Measurements from ENCODE around the gene PSTPIP1.

Gene PSTPIP1

DNA sequence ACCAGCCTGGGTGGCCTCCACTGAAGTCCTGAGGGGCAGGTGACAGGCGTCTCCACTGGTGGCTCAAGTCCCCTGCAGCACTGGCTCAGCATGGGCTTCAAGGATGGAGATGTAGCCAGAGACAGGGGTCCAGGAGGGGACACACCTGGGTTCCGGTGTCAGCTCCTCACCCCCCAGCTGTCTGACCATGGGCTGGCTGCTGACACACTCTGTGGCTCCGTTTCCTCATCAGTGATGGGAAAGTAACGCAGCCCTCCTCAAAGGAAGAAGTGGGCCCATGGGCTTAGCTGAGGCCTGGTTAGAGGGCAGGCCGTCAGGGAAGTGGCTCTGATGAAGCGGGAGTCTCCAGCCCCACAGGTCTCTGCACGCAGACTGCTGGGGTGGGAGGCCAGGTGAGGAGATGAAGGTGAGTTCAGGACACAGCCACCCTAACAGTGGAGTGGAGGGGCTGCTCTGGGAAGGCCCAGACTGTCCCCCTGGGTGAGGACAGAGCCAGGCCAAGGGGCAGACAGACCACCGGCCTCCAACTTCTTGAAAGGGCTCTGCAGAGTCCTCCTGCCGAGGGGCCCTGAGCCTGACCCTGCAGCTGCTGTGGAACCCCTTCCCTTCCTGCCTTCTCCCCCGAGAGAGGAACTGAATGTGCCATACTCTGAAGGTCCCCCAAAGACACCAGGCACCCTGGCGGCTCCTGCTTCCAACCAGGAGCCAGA, 24.0 kb downstream of the PSTPIP1 start:
- no peak for DNase-seq (ENCODE audit: low read depth, low spot score)

DNA sequence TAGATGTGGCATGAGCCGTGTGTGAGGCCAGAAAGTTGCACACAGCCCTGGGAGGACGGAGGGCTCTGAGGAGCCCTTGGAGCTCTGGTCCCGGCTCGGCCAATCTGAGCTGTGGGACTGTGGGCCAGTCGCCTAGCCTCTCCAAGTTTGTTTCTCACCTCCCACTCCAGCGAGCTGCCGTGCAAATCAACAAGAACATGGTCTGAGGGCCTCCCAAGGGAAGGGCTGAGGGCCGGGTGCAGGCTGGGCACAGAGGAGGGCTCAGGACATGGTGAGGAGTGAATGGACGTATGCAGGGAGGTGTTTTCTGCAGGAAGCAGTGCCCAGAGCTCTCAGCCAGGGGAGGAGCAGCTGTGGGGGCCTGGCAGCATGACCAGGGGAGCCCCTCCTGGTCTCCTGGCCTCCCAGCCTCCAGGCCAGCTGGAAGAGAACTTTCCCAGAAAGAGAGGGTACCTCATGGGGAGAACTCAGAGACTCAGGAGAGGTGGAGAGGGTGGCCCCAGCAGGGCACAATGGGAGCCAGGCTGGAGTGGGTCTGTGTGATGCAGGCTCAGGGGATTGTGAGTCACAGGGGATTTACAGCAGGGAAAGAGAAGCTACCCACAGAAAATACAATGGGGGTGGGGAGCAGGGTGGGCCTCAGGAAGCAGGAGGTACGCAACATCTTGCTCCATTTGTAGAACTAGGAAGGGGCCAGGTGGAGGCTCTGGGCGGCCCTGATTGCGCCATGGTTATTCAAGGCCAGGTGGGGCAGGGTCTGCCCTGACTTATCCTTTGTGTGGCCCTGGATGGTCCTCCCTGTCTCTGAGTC, 24.8 kb downstream of the PSTPIP1 start:
- no peak for DNase-seq (ENCODE audit: low read depth, low spot score)

DNA sequence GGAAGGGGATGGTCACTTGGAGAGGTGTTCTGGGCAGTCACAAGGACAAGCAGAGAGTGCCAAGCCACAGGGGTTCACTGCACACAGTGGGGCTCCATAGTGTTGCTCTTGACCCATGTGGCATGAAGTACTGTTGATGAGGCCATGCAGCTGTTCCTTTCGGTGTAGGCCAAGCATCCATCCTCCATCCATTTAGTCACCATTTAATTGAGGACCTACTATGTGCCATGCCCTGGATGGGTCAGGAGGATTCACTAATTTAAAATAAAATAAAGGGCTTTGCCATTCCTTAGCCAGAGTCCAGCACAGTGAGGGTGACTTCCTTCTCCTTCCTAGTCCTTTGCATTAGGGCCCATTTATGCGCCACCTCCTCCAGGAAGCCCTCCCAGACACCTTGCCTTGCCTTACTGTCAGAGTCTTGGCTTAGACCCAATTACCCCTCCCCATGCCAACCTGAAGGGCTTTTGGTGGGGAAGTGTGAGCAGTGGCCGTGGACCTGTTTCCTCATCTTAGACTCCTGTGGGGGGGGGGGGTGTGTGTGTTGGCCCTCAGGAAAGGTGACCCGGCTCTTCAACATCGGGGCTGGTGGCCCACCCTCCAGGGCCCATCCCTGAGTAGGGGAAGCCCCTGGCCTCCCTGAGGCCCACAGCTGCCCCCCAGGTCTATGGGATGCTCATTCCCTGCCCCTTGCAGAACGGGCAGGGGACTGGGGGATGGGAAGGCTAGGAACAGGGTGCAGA, 25.6 kb downstream of the PSTPIP1 start:
- no peak for DNase-seq (ENCODE audit: low read depth, low spot score)

DNA sequence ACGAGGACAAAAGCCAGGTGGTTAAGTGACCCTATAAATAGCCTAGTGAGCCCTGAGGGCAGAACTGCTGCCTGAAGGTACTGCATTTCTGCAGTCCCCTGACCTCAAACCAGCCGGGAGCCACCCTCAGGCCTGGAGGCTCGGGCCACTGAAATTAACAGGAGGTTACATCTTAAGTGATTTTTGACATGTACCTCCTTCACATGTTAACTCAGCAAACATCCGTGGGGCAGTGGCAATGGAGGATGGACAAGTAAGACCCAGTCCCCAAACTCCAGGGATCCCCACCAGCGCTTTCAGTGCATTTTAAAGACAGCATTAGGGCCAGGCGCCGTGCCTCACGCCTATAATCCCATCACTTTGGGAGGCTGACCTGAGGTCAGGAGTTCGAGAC, 26.2 kb downstream of the PSTPIP1 start:
- DNase-seq (ENCODE audit: low read depth, low spot score) = no peak

DNA sequence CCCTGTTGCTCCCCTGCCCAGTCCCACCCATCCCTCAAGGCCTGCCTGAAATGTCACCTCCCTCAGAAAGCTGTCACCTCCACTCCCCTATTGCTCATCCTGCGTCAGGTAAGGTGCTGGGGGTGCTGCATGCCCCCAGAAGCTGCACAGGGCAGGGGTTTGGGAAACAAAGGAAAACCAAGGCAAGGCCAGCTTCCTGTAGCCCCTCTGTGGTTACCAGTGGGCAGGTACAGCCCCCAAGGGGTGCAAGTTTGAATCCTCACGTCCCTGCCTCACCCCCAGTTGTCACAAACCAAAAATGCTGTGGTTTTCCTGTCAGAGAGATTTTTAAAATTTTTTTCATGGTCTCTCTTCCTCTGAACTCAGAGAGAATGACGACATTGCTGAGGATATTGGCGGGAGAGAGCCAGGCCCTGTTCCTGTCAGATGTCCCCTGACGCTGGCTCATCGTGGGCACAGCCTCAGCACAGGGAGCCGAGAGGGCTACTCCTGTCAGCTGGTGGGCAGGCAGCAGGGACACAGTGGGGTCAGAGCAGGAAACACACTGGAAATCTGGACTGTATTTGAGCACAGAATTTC, 27.0 kb downstream of the PSTPIP1 start:
- no peak for DNase-seq (ENCODE audit: low read depth, low spot score)

DNA sequence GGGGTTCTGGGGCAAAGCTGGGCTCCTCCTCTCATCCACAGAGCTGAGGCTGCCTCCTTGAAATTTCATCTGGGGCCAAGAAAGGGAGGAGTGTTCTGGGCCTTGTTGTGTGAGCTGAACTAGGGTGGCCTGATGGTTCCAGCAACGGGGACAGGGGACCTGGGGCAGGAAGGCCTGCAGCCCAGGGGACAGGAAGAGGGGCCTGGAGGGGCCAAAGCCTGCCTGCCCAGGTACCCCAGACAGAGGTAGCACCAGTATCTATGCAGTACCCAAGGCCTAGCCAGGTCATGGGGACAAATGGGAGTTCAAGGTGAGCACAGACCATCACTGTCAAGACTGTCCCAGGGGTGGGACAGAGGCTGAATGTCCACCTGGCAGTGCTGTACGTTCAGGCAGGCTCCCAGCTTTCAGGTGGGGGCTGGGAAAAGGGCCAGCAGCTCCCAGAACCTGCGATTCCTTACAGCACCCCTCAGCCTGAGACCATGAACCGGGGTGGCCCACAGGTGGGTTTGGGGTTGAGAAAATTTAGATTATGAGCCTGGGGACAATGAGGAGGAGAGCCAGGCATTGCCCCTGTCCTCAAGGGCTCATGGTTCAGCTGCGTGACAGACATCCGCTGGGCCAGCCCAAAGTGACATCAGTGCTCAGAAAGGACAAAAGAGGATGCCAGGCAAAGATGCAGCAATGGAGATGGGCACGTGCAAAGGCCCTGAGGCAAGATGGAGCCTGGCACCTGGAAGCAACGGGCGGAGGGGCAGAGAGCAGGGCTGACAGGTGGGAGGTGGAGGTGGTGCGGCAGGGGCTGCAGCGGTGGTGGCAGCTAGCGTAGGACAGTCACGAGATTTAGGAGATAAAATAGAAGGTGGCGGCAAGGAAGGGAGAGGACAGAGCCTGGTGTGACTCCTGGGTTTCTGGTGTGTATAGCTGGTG, 28.0 kb downstream of the PSTPIP1 start:
- no peak for DNase-seq (ENCODE audit: low read depth, low spot score)

DNA sequence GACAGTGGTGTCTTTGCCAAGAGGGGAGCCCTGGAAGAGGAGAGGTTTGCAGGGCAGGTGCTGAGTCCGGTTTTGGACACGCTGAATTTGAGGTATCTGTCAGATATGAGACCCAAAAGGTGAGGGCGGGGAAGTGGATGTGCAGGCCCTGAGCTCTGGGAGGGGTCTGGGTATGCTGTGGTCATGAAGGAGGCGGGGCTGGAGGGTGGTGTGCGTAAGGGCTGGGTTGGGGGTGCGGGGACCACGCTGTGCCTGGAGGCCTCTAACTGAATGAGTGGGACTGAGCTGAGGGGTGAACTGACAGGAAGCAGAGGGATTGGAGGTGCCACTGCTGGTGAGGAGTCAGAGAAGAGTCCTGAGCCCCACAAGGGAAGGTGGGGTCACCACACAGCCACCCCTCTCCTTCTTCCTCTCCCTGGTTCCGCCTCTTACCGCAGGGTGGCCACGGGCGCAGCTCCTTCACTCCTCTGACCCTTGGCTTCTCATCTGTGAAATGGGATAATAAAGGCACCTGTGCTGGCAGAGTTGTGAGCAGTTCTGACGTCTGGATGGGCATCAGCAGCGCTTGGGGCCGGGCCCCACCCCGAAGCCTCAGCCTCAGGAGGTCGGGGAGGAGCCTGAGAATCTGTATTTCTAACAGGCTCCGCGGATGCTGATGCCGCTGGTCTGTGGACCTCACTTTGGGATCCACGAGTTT, 28.8 kb downstream of the PSTPIP1 start:
- DNase-seq (ENCODE audit: low read depth, low spot score) = no peak

DNA sequence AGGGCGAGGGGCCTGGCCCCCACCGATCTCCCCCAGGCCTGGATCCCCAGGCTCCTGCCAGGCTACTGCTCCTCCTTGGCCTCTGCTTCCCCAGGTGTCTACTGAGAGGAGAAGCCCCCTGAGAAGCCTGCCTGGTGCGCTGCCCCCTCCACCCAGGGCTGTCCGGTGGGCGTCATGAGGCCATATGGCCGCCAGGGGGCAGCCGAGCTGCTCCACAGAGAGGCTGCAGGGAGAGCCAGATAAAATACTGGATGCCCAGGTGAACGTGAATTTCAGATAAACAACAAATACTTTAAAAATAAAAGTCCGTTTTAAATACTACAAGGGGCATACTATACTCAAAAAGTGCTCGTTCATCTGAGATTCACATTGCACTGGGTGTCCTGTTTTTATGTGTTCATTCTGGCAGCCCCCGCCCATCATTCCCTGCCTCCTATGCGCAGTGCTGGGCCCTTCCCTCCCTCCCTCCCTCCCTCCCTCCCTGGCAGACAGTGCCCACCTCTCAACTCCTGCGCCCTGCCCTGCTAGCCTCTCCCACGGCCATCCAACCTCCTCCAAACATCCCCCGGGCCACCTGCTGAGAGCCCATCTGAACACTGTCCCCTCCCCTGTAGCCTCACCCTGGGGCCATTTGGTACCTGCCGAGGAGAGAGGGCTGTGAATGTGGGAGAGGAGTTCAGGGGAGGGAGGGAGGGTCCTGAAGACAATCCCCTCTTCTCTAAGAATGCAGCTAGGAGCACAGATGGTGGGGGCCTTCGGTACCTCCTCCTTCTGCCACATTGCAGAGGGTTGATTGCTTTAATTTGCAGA, 29.6 kb downstream of the PSTPIP1 start:
- DNase-seq (ENCODE audit: low read depth, low spot score) = peak; percentile 50

DNA sequence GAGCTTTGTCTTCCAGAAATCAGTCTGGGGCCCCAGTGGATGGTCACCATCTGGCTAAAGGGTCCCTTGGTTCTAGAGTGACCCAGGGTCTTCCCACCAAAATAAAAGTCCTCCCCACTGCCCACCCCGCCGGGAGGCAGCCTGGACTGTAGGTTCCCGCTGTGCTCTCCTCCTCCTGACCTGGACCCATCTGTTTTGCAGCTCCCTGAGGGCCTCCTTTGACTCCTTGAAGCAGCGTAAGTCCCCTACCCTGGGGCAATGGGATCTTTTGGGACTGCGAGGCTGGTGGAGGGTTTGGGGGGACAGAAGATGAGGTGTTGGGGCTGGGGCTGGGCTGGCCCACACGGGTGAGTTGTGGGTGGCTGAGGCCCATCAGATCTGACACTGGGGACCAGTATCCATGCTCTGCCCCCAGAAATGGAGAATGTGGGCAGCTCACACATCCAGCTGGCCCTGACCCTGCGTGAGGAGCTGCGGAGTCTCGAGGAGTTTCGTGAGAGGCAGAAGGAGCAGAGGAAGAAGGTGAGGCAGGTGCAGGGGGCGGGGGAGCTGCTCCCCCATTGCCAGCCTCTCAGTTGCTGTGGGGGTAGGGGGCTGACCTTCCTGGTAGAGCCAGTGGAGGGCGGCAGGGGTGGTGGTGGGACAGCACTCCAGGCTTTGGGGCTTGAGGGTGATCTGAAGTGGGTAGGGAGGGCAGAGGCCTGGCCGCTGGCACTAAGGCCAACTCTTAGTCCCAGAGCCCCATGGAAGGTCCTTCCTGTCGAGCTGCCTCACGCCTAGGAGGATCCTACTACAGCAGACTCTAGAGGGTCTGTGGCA, 30.4 kb downstream of the PSTPIP1 start:
- no peak for DNase-seq (ENCODE audit: low read depth, low spot score)

DNA sequence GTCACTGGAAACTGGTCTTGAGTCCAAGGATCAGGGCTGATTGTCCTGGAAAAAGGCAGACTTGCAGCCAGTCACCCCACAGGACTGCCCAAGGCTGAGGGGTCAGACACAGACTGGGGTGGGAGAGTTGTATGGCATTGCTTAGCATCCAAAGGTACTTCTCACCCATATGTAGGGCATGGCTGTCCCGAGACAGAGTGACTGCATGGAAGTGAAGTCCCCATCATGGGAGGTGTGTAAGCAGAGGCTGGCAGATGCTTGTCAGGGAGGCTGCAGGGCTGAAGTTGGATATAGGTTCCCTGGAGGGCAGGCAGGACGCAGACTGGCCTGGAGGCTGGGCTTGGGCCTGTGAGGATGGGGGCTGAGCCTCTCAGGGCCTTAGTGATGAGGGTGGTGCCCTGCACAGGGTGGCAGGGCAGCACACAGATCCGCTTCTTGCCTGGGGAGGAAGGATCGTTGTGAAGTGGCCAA, 31.1 kb downstream of the PSTPIP1 start:
- DNase-seq (ENCODE audit: low read depth, low spot score) = no peak

DNA sequence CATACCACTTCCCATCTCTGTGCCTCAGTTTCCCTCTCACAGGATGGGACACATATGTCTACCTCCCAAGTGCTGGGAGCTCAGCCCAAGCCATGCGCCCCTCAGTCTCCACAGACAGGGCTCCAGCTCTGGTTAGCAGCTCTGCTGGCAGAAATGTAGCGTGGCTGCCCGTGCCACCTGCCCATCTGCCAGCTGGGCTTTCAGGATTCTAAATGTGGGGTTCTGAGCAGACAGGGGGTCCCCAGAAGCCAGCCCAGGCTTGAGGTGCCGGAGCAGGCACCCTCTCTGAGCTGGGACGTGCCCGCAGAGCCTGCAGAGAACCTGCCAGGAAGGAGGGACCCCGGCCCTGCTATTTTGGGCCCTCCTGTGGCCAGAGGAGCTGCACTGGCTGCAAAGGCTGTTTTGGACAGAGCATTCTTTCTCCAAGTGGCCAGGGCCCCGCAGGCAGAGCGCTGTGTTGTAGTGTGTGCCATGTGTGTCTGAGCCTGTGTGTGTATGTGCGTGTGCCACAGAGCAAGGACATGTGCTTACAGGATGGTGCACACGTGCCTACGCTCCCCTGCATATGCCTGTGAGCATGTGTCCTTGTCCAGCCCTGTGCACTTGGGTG, 31.7 kb downstream of the PSTPIP1 start:
- DNase-seq (ENCODE audit: low read depth, low spot score) = no peak

DNA sequence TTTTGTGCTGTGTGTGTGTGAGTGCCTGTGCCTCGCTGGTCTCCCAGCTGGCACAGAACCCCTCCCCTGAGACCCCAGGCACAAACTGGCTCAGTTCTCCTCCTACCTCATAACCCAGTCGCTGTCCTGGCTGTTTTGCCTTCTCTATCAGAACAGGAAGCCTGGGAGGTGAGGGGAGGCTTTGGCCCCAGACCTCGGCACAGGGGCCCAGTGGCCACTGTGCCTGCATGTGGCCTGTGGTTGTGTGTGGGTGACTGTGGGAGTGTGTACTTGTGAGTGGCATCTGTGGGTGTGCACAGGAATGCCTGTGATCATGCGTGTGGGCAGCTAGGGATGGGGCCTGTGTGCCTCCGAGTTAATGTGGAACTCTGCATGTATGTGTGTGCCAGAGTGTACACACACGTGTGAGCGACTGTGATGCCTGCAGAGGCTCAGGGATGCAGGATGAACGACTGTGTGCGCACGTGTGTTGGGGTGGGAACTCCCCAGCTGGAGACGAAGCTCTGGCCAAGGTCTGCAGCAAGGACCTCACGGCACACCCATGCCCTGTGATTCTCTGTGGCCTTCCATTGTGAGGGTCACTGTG, 32.3 kb downstream of the PSTPIP1 start:
- DNase-seq (ENCODE audit: low read depth, low spot score) = no peak

DNA sequence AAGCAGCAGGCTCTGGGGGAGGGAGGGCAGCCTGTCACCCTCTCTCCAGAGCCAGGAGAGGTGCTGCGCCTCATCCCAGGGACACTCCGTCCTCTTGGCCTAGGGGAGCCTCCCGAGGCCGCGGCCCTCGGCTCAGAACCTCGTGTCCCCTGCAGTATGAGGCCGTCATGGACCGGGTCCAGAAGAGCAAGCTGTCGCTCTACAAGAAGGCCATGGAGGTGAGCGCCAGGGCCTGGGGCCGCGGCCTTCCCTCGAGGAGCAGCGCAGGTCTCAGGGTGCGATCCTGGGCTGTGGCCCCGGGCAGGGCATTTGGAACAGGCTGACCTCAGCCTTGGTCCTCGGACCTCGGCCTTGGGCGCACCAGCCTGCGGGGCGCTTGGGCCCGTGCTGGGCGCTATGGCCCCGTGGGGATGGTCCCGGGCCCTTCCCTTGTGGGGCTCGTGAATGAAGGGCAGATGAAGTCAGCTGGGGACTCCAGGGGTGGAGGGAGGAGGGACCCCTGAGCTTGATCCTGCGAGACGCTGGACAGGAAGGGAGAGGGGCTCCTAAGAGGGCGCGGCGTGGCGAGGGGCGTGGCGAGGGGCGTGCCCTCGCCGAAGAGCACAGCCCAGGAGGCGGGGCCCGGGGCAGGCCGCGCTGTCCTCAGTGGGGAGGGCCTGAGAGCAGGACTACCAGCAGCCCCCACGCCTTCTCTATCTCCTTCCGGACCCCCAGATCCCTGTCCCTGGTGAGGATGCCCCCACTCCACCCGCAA, 32.9 kb downstream of the PSTPIP1 start:
- no peak for DNase-seq (ENCODE audit: low read depth, low spot score)

DNA sequence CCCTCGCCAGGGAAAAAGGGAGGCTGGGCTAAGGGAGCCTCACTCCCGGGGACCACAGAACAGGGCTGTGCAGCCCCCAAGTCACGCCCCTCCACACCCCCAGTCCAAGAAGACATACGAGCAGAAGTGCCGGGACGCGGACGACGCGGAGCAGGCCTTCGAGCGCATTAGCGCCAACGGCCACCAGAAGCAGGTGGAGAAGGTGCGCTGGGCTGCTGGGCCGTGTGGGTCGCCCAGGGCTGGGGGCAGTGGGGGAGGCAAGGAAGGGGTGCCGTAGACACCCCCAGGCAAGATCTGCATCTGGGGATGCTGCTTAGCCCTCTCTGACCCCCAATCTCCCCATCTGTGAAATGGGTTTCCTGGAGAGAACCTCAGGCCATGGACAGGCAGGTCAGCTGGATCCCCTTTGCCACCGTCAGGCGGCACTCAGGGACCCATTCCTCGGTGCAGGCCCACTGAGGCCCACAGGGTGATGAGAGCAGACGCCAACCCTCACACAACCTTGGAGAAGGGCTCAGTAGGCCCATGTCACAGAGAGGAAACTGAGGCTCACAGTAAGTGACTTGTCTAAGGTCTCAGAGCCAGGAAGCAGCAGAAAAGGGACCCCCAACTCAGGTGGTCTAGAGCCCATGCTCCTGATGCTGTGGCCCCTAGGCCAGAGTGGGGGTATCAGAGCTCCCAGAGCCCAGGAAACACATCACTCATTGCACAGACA, 33.7 kb downstream of the PSTPIP1 start:
- DNase-seq (ENCODE audit: low read depth, low spot score) = no peak

DNA sequence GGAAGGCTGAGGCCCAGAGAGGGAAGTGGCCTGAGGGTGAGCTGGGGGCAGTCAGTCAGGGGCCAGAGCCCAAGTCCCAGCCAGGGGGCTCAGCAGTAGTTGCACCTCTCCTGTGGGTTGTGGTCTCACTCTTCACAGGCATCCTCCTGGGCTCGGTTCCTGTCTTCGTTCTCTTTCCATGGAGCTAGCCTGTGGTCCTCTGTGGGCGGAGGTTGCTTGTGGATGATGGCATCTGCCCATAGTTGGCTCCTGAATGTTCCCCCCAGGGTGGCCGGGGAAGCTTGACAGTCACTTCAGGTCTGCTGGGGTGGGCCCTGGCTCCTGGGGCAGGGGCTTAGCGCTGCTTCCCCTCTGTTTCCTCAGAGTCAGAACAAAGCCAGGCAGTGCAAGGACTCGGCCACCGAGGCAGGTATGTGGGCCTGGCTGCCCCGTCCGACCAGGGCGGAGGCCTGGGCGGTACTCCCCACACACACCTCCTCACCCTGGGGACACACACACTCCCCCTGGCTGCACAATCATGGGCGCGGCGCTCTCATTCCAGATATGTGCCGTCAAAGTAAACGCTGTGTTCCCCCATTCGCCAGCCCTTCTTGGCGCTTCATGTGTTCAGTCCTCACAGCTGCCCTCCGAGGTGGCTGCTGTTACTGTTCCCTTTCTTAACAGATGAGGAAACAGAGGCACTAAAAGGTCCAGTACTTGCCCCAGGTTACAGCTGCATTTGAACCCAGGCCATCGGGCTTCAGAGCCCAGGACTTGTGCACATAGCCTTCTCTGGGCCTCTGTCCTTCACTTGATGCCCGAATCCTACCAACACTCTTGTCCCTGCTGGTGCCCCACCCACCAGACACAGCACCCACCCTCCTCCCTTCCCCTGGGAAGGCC, 34.5 kb downstream of the PSTPIP1 start:
- no peak for DNase-seq (ENCODE audit: low read depth, low spot score)
